Lung (tissue), 12 donors: ENCODE measurements around the gene AKR1C2. TPM values are rescaled to one million over a fixed set of nuclear protein-coding genes. Genes with fewer than 3 reads are reported as not detected.
A peak's percentile ranks its signal among the peaks of the same experiment; 100 is the strongest.

Source experiments
- ATAC-seq: fragments of 200-7000 bp; cut with Tn5 transposase; one replicate; pipeline ENCODE4 v1.9.1; 2020; ENCODE audit warnings: moderate number of reproducible peaks; ENCODE audit not compliant: insufficient read depth, low FRiP score
- DNase-seq, 3 donors: peaks; one replicate each; pipeline ENCODE4 v3.0.0-alpha.2; 2013 to 2017
- H3K27ac ChIP-seq, 2 donors: one replicate each; pipeline ENCODE4 v1.5.1; 2013; ENCODE audit warnings: mild to moderate bottlenecking in 2 of 2, moderate library complexity in 2 of 2, control low read depth in 1 of 2, inconsistent platforms in 1 of 2, low read depth in 1 of 2, low read length in 1 of 2
- H3K27me3 ChIP-seq, 3 donors: one replicate each; pipeline ENCODE4 v1.5.1; 2013; ENCODE audit warnings: low read length in 2 of 3; ENCODE audit not compliant: control insufficient read depth in 3 of 3, insufficient read depth in 3 of 3
- H3K36me3 ChIP-seq, 4 donors: one replicate each; pipeline ENCODE4 v1.5.1; 2013; ENCODE audit warnings: low read length in 4 of 4, mild to moderate bottlenecking in 1 of 4, moderate library complexity in 1 of 4; ENCODE audit not compliant: control insufficient read depth in 4 of 4, insufficient read depth in 4 of 4
- H3K4me1 ChIP-seq, 5 donors: one replicate each; pipeline ENCODE4 v1.5.1; 2013; ENCODE audit warnings: low read length in 5 of 5, mild to moderate bottlenecking in 2 of 5, moderate library complexity in 1 of 5; ENCODE audit not compliant: control insufficient read depth in 5 of 5, insufficient read depth in 5 of 5
- H3K4me3 ChIP-seq: one replicate; pipeline ENCODE4 v1.5.1; 2013; ENCODE audit warnings: mild to moderate bottlenecking, control low read depth, moderate library complexity
- H3K9ac ChIP-seq, 2 donors: one replicate each; pipeline ENCODE4 v1.5.1; 2013; ENCODE audit warnings: low read length in 2 of 2, control low read depth in 1 of 2; ENCODE audit not compliant: insufficient read depth in 1 of 2
- H3K9me3 ChIP-seq, 4 donors: one replicate each; pipeline ENCODE4 v1.5.1; 2013; ENCODE audit warnings: low read length in 3 of 4, mild to moderate bottlenecking in 1 of 4, moderate library complexity in 1 of 4; ENCODE audit not compliant: control insufficient read depth in 4 of 4, insufficient read depth in 3 of 4
- CTCF ChIP-seq: IDR thresholded peaks from 2 replicates; pipeline ENCODE4 v1.5.1; 2012; ENCODE audit warnings: mild to moderate bottlenecking; ENCODE audit errors: control extremely low read depth, extremely low read depth
- WGBS, 2 donors: extraction: QIAGEN DNeasy Blood & Tissue Kit; methylation state at CpG; one replicate each; pipeline ENCODE4 v1.1.7; 2013; 5-methylcytosine and 5-hydroxymethylcytosine counted together
- polyA plus RNA-seq, 2 donors: library from polyadenylated mRNA; stranded (reverse); fragments of 200-250 nt; gene quantifications; one replicate each; pipeline ENCODE4 v1.2.1, GENCODE V29; 2013
- total RNA-seq, 2 donors: library from RNA; depleted of rRNA in 1 of 2; stranded (reverse); fragments of >200 nt in 1 of 2; gene quantifications; one replicate each; pipeline ENCODE4 v1.2.1, GENCODE V29; 2014 to 2021
- donor health status: control.
- donor health status: control.
- donor health status: Bipolar disorder and iron deficiency.
- donor health status: healthy.
- donor health status: DM: yes; HTN: yes; CAD: no.

AKR1C2 gene
- total and polyA plus RNA-seq, 4 donors = 1.8 to 56.6 (median 27.4) TPM

GRCh38 chr10:5046410-5046809, 42.8 kb upstream of the AKR1C2 start:
- H3K9me3 ChIP-seq = no peaks in the 10 kb centered on the region
- no peak overlapping the region for H3K4me3 ChIP-seq
- no peak overlapping the region for H3K9ac ChIP-seq
- H3K4me1 ChIP-seq = peaks cover 0 to 3% (median 0%) of the 10 kb centered on the region in 5 donors
- no peaks in the 10 kb centered on the region for H3K36me3 ChIP-seq
- peak; percentile 34 to 66 (median 45) for DNase-seq
- no peaks in the 10 kb centered on the region for H3K27me3 ChIP-seq
- TF ChIP-seq CTCF = no peak
- no peak overlapping the region for H3K27ac ChIP-seq
- 72 to 80% methylated on average over 6 of the region's 6 CpGs for WGBS, 2 donors
- ATAC-seq = no peak

GRCh38 chr10:5045095-5045494, 41.4 kb upstream of the AKR1C2 start:
- peak; percentile 22 for ATAC-seq
- Histone ChIP-seq H3K4me1 (peaks cover 0 to 3% (median 0%) of the 10 kb centered on the region in 5 donors), H3K9ac (no peak overlapping the region), H3K27me3 (no peaks in the 10 kb centered on the region), H3K9me3 (no peaks in the 10 kb centered on the region), H3K4me3 (no peak overlapping the region), H3K27ac (no peak overlapping the region), H3K36me3 (no peaks in the 10 kb centered on the region)
- WGBS, 2 donors = 92 to 93% methylated on average over 9 of the region's 9 CpGs
- DNase-seq = no peak
- no peak for TF ChIP-seq CTCF

DNA sequence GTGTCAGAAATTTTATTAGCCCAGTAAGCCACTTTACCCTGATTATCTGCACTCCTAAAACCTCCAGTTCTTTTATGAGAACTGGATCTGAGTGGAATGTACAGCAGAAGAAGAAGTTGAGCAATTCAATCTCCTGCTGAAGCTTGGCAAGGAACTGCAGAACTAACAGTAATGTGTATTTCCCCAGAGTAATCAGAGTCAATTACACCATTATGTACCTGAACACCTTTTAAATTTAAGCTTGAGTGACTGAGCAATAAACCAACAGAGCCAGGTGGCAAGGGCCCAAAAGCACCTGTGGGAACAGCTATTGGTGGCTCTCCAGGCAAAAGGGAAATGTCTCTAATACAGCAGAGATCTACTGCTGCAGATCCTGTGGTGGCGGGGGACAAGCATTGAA, 40.1 kb upstream of the AKR1C2 start:
- WGBS, 2 donors = 75 to 96% methylated on average over 1 of the region's 1 CpG
- ATAC-seq = peak; percentile 36
- H3K4me1 ChIP-seq = peaks cover 0 to 3% (median 0%) of the 10 kb centered on the region in 5 donors
- H3K9ac ChIP-seq = no peak overlapping the region
- H3K27ac ChIP-seq = no peak overlapping the region
- H3K36me3 ChIP-seq = no peaks in the 10 kb centered on the region
- H3K4me3 ChIP-seq = no peak overlapping the region
- H3K27me3 ChIP-seq = no peaks in the 10 kb centered on the region
- peak in 2 of 3 donors; percentile 6 to 66 for DNase-seq
- TF ChIP-seq CTCF = no peak
- H3K9me3 ChIP-seq = no peaks in the 10 kb centered on the region

GRCh38 chr10:5042922-5043321, 39.3 kb upstream of the AKR1C2 start:
- 75 to 93% methylated on average over 4 of the region's 4 CpGs for WGBS, 2 donors
- H3K27ac ChIP-seq = no peak overlapping the region
- no peak for TF ChIP-seq CTCF
- DNase-seq (no peak), ATAC-seq (no peak)
- no peak overlapping the region for H3K4me3 ChIP-seq
- H3K27me3 ChIP-seq = no peaks in the 10 kb centered on the region
- no peak overlapping the region for H3K9ac ChIP-seq
- H3K9me3 ChIP-seq = no peaks in the 10 kb centered on the region
- peaks cover 0 to 3% (median 0%) of the 10 kb centered on the region in 5 donors for H3K4me1 ChIP-seq
- H3K36me3 ChIP-seq = no peaks in the 10 kb centered on the region
